GM12878 (cell line): ENCODE data around the gene GCK. TPM values are rescaled to one million over a fixed set of nuclear protein-coding genes. Genes with fewer than 3 reads are reported as not detected.

Source experiments
- ATAC-seq: fragments of 200-7000 bp; cut with Tn5 transposase; 3 replicates; pipeline ENCODE4 v1.9.1; 2020; ENCODE audit warnings: mild to moderate bottlenecking, moderate library complexity
- BruUV-seq: library from RNA; stranded (reverse); fragments of 400-500 nt; replicated peaks from 2 replicates; lab custom pipeline; 2021; lab: Mats Ljungman, UMichigan
- CTCF ChIA-PET: fragments of 300-600 bp; sonication (Branson Sonifier 250); formaldehyde crosslinking; extraction: SDS; loops from one replicate; lab custom pipeline; 2021; ENCODE audit warnings: inconsistent platforms; lab: Yijun Ruan, JAX
- POLR2A ChIA-PET: fragments of 350-600 bp; formaldehyde crosslinking; extraction: SDS; loops from one replicate; lab custom pipeline; 2021; ENCODE audit warnings: inconsistent platforms; lab: Charles Lee
- RAD21 ChIA-PET: fragments of 300-600 bp; sonication (Branson Sonifier 250); formaldehyde crosslinking; loops from one replicate; lab custom pipeline; 2023; ENCODE audit warnings: antibody characterized with exemption; ENCODE audit not compliant: unreplicated experiment; lab: Charles Lee
- SMC1A ChIA-PET: fragments of 300-600 bp; sonication (Branson Sonifier 250); formaldehyde crosslinking; loops from one replicate; lab custom pipeline; 2023; ENCODE audit not compliant: unreplicated experiment, uncharacterized antibody; lab: Charles Lee
- DNase-seq: peaks from one replicate; pipeline ENCODE4 v3.0.0-alpha.2; 2011; ENCODE audit warnings: low read depth, low spot score
- FAIRE-seq: peaks from 3 replicates; lab custom pipeline; 2011; peaks lifted over from hg19 to GRCh38; lab: Jason Lieb, UNC
- H2AFZ ChIP-seq: 2 replicates; pipeline ENCODE4 v1.6.0; 2011; ENCODE audit warnings: low read depth, low read length, control low read depth; ENCODE audit not compliant: control insufficient read depth
- H3K27ac ChIP-seq: 2 replicates; pipeline ENCODE4 v1.5.1; 2011; ENCODE audit warnings: control low read depth; ENCODE audit not compliant: control insufficient read depth, insufficient read depth
- H3K27me3 ChIP-seq, 2 experiments: replicated peaks in 1 of 2; 2 replicates each; pipeline versions ENCODE4 v1.6.0 to v1.6.1; 2011; ENCODE audit warnings: low read length in 1 of 2; ENCODE audit not compliant: control insufficient read depth in 2 of 2, insufficient read depth in 2 of 2
- H3K36me3 ChIP-seq, 2 experiments: 2 replicates each; pipeline ENCODE4 v1.5.1; 2011; ENCODE audit warnings: low read length in 1 of 2; ENCODE audit not compliant: control insufficient read depth in 2 of 2, insufficient read depth in 2 of 2
- H3K4me1 ChIP-seq: 2 replicates; pipeline ENCODE4 v1.6.1; 2011; ENCODE audit warnings: mild to moderate bottlenecking, low read length, moderate library complexity, mixed read lengths; ENCODE audit not compliant: control insufficient read depth, insufficient read depth
- H3K4me2 ChIP-seq: 2 replicates; pipeline ENCODE4 v1.6.0; 2011; ENCODE audit warnings: control low read depth; ENCODE audit not compliant: control insufficient read depth, insufficient read depth
- H3K4me3 ChIP-seq: fragments of 200-600 bp; sonication (generic); 2 replicates; pipeline ENCODE4 v1.5.1; 2016
- H3K79me2 ChIP-seq: 2 replicates; pipeline ENCODE4 v1.6.0; 2011; ENCODE audit warnings: low read length; ENCODE audit not compliant: control insufficient read depth, insufficient read depth
- H3K9ac ChIP-seq: 2 replicates; pipeline ENCODE4 v1.8.0; 2011; ENCODE audit warnings: low read length, control low read depth, mixed read lengths; ENCODE audit not compliant: control insufficient read depth, insufficient read depth
- H3K9me3 ChIP-seq: replicated peaks from 3 replicates; pipeline ENCODE4 v1.5.1; 2011; ENCODE audit warnings: mild to moderate bottlenecking, low read length; ENCODE audit not compliant: control insufficient read depth, insufficient read depth
- H4K20me1 ChIP-seq: 2 replicates; pipeline ENCODE4 v1.6.0; 2011; ENCODE audit not compliant: control insufficient read depth, insufficient read depth
- CREB1 ChIP-seq: IDR thresholded peaks from 2 replicates; pipeline ENCODE4 v1.6.1; 2012; ENCODE audit warnings: low read depth, mild to moderate bottlenecking, inconsistent platforms
- EGR1 ChIP-seq, 2 experiments: IDR thresholded peaks; 1 replicate in 1 of 2; 2 replicates in 1 of 2; pipeline ENCODE4 v1.6.1; 2011 to 2012; ENCODE audit warnings: low read depth in 2 of 2, low read length in 2 of 2, borderline replicate concordance in 1 of 2, mild to moderate bottlenecking in 1 of 2, moderate library complexity in 1 of 2
- MEF2A ChIP-seq: IDR thresholded peaks from 2 replicates; pipeline ENCODE4 v1.6.1; 2011; ENCODE audit warnings: low read depth, mild to moderate bottlenecking, low read length, moderate library complexity; ENCODE audit not compliant: insufficient read depth
- MXI1 ChIP-seq: fragments of 150-350 bp; IDR thresholded peaks from 2 replicates; pipeline ENCODE4 v1.6.1; 2011; ENCODE audit warnings: low read depth, mild to moderate bottlenecking, inconsistent platforms, low read length, improper control_type of control experiment
- PAX5 ChIP-seq: IDR thresholded peaks from 2 replicates; pipeline ENCODE4 v1.6.1; 2011; ENCODE audit warnings: low read depth, low read length, borderline replicate concordance
- PML ChIP-seq: IDR thresholded peaks from 2 replicates; pipeline ENCODE4 v1.6.1; 2012; ENCODE audit warnings: low read length, inconsistent platforms
- POLR2AphosphoS2 ChIP-seq: IDR thresholded peaks from 2 replicates; pipeline ENCODE4 v1.6.1; 2011; ENCODE audit warnings: low read depth, mild to moderate bottlenecking, low read length, improper control_type of control experiment, moderate library complexity
- TAF1 ChIP-seq: IDR thresholded peaks from 2 replicates; pipeline ENCODE4 v1.6.1; 2011; ENCODE audit warnings: mild to moderate bottlenecking, low read depth, low read length, borderline replicate concordance
- TBL1XR1 ChIP-seq: IDR thresholded peaks from 2 replicates; pipeline ENCODE4 v1.6.1; 2012; ENCODE audit warnings: low read depth, low read length, improper control_type of control experiment
- TCF3 ChIP-seq: IDR thresholded peaks from 2 replicates; pipeline ENCODE4 v1.6.1; 2012; ENCODE audit warnings: low read depth, mild to moderate bottlenecking, low read length, borderline replicate concordance; ENCODE audit not compliant: insufficient read depth
- WRNIP1 ChIP-seq: IDR thresholded peaks from 2 replicates; pipeline ENCODE4 v1.6.1; 2011; ENCODE audit warnings: low read depth, low read length, improper control_type of control experiment, borderline replicate concordance
- ZBED1 ChIP-seq: IDR thresholded peaks from 2 replicates; pipeline ENCODE4 v1.6.1; 2016; ENCODE audit warnings: borderline replicate concordance
- ZNF274 ChIP-seq: IDR thresholded peaks from one replicate; pipeline ENCODE4 v1.8.0; 2011; ENCODE audit not compliant: insufficient read length, insufficient read depth
- ZNF384 ChIP-seq: IDR thresholded peaks from 2 replicates; pipeline ENCODE4 v1.6.1; 2012; ENCODE audit warnings: low read depth, mild to moderate bottlenecking, low read length, improper control_type of control experiment, borderline replicate concordance
- WGBS: methylation state at CpG from one replicate; pipeline ENCODE4 v1.1.6; 2016; ENCODE audit warnings: low lambda C conversion rate; ENCODE audit not compliant: insufficient replicate concordance, insufficient coverage; ENCODE audit errors: missing lambda C conversion rate; 5-methylcytosine and 5-hydroxymethylcytosine counted together
- in situ Hi-C: fragments of 300-500 bp; cut with MboI; formaldehyde crosslinking; loops from 9 replicates; pipeline ENCODE4 v1.14.3; 2018; ENCODE audit warnings: mixed read lengths
- intact Hi-C: fragments of 100-400 bp; cut with micrococcal nuclease; formaldehyde crosslinking; loops from one replicate; pipeline ENCODE4 v1.14.2; 2022; ENCODE audit not compliant: unreplicated experiment
- polyA plus RNA-seq, 11 experiments: library from polyadenylated mRNA; depleted of rRNA in 4 of 11; unstranded in 6 of 11; stranded (reverse) in 5 of 11; fragments of >200 nt; fragmentation: Nextera tagmentation in 4 of 11; fragmentation: Illumina TruSeq in 1 of 11; extraction: Ambion mirVana in 4 of 11; extraction: Trizol in 1 of 11; gene quantifications; 1 replicate in 1 of 11; 2 replicates in 10 of 11; pipeline versions ENCODE4 v1.2.1 to v1.2.3, GENCODE V29; 2011 to 2016; ENCODE audit warnings: inconsistent platforms in 2 of 11, missing spikeins in 2 of 11, low read depth in 1 of 11
- total RNA-seq, 4 experiments: library from RNA; depleted of rRNA in 3 of 4; stranded (reverse); fragments of >200 nt in 3 of 4; fragmentation: Illumina TruSeq in 1 of 4; extraction: Trizol in 1 of 4; gene quantifications; 2 replicates each; pipeline versions ENCODE4 v1.2.1 to v1.2.3, GENCODE V29; 2013 to 2021
- TF ChIP-seq, protein P1 (sequence below): fragments of 450-650 bp; IDR thresholded peaks from 2 replicates; pipeline ENCODE4 v1.6.1; 2017; ENCODE audit warnings: antibody characterized with exemption, mild to moderate bottlenecking, moderate library complexity
- TF ChIP-seq, protein P2 (sequence below): IDR thresholded peaks from 2 replicates; pipeline ENCODE4 v1.6.1; 2012; ENCODE audit warnings: improper control_type of control experiment, low read depth, low read length; ENCODE audit not compliant: insufficient replicate concordance

GCK gene
- total and polyA plus RNA-seq, 10 of the 15 experiments (the other 5 are each of a cell fraction or from before 2014, with no cell fraction given), result 0.06 to 0.16 TPM; not detected in 8

DNA sequence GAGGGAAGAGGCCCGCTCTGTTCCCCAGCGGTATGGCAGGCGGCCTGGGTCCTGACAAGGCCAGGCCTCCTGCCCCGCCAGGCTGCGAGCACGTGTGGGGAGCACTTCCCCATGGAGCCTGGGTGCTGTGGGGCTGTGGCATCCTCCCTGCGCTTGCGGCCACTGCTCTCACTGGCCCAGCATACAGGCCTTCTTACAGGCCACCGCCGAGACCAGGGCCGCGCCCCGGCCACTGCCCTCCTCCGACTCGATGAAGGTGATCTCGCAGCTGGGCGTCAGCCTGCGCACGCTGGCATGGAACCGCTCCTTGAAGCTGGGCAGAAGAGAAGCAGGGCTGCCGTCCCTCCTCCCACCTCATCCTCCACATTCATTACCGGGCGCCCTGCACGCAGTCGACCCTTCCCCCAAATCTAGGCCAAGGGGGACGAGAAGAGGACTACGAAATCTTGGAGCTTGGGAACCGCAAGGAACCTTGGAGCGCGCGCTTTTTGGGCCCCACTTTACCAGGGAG, 44.2 kb downstream of the GCK start:
- ChIA-PET RAD21 (no interaction called here), POLR2A (no interaction called here), CTCF (no interaction called here), SMC1A (no interaction called here)
- no peak for DNase-seq
- no peaks in the 10 kb centered on the region for H3K79me2 ChIP-seq
- intact Hi-C loops (no loop called here), in situ Hi-C loops (no loop called here)
- no peak for ATAC-seq
- H3K9ac ChIP-seq, result no peak overlapping the region
- no peaks in the 10 kb centered on the region; the same call in 1 of the 2 replicates for H3K4me1 ChIP-seq
- no peak overlapping the region for H3K27ac ChIP-seq
- no peaks in the 10 kb centered on the region for H4K20me1 ChIP-seq
- 83% methylated on average over 30 of the region's 31 CpGs for WGBS
- H3K4me3 ChIP-seq, result no peak overlapping the region
- H3K36me3 ChIP-seq, result no peaks in the 10 kb centered on the region
- H2AFZ ChIP-seq, result no peak overlapping the region
- H3K9me3 ChIP-seq, result no peaks in the 10 kb centered on the region
- no peaks in the 10 kb centered on the region for H3K27me3 ChIP-seq
- BruUV-seq, result no TSS peak
- FAIRE-seq, result no peak
- no peak overlapping the region for H3K4me2 ChIP-seq
- TF ChIP-seq ZNF274 (no peak), WRNIP1 (no peak), PAX5 (no peak), ZNF384 (no peak), POLR2AphosphoS2 (no peak), EGR1 (IDR thresholded peaks at IDR 0.05; ENCODE audit: borderline replicate concordance in 1 of 2, low read depth in 2 of 2, low read length in 2 of 2) (no peak), TBL1XR1 (no peak), TAF1 (no peak), MEF2A (no peak), MXI1 (no peak), ZBED1 (no peak), PML (no peak), CREB1 (no peak), TCF3 (no peak)
- TF ChIP-seq, protein P1, sequence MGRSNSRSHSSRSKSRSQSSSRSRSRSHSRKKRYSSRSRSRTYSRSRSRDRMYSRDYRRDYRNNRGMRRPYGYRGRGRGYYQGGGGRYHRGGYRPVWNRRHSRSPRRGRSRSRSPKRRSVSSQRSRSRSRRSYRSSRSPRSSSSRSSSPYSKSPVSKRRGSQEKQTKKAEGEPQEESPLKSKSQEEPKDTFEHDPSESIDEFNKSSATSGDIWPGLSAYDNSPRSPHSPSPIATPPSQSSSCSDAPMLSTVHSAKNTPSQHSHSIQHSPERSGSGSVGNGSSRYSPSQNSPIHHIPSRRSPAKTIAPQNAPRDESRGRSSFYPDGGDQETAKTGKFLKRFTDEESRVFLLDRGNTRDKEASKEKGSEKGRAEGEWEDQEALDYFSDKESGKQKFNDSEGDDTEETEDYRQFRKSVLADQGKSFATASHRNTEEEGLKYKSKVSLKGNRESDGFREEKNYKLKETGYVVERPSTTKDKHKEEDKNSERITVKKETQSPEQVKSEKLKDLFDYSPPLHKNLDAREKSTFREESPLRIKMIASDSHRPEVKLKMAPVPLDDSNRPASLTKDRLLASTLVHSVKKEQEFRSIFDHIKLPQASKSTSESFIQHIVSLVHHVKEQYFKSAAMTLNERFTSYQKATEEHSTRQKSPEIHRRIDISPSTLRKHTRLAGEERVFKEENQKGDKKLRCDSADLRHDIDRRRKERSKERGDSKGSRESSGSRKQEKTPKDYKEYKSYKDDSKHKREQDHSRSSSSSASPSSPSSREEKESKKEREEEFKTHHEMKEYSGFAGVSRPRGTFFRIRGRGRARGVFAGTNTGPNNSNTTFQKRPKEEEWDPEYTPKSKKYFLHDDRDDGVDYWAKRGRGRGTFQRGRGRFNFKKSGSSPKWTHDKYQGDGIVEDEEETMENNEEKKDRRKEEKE, result no peak
- TF ChIP-seq, protein P2, sequence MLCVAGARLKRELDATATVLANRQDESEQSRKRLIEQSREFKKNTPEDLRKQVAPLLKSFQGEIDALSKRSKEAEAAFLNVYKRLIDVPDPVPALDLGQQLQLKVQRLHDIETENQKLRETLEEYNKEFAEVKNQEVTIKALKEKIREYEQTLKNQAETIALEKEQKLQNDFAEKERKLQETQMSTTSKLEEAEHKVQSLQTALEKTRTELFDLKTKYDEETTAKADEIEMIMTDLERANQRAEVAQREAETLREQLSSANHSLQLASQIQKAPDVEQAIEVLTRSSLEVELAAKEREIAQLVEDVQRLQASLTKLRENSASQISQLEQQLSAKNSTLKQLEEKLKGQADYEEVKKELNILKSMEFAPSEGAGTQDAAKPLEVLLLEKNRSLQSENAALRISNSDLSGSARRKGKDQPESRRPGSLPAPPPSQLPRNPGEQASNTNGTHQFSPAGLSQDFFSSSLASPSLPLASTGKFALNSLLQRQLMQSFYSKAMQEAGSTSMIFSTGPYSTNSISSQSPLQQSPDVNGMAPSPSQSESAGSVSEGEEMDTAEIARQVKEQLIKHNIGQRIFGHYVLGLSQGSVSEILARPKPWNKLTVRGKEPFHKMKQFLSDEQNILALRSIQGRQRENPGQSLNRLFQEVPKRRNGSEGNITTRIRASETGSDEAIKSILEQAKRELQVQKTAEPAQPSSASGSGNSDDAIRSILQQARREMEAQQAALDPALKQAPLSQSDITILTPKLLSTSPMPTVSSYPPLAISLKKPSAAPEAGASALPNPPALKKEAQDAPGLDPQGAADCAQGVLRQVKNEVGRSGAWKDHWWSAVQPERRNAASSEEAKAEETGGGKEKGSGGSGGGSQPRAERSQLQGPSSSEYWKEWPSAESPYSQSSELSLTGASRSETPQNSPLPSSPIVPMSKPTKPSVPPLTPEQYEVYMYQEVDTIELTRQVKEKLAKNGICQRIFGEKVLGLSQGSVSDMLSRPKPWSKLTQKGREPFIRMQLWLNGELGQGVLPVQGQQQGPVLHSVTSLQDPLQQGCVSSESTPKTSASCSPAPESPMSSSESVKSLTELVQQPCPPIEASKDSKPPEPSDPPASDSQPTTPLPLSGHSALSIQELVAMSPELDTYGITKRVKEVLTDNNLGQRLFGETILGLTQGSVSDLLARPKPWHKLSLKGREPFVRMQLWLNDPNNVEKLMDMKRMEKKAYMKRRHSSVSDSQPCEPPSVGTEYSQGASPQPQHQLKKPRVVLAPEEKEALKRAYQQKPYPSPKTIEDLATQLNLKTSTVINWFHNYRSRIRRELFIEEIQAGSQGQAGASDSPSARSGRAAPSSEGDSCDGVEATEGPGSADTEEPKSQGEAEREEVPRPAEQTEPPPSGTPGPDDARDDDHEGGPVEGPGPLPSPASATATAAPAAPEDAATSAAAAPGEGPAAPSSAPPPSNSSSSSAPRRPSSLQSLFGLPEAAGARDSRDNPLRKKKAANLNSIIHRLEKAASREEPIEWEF, result no peak
